Adrenal gland (tissue), 5 donors: ENCODE measurements around the gene PSMB3.

ENCODE experiments used
- CTCF ChIP-seq, 6 experiments: fragments of 450-650 bp in 4 of 6; fragments of 200-600 bp in 2 of 6; sonication (generic) in 1 of 6; IDR thresholded peaks; 1 replicate in 5 of 6; 2 replicates in 1 of 6; pipeline versions ENCODE4 v1.5.1 to v1.8.0; 2016 to 2021; ENCODE audit warnings: antibody characterized with exemption in 6 of 6, mild to moderate bottlenecking in 2 of 6, moderate library complexity in 1 of 6
- POLR2A ChIP-seq, 2 donors: fragments of 450-650 bp; IDR thresholded peaks; one replicate each; pipeline ENCODE4 v1.6.1; 2017; ENCODE audit warnings: antibody characterized with exemption in 2 of 2, mild to moderate bottlenecking in 2 of 2, moderate library complexity in 1 of 2
- donor health status: DM: no; HTN: no; CAD: no.

GRCh38 chr17:38713456-38714075, 39.0 kb upstream of the PSMB3 start:
- TF ChIP-seq CTCF (IDR thresholded peaks at IDR 0.05) = no peak
- TF ChIP-seq POLR2A (IDR thresholded peaks at IDR 0.05) = no peak
